Activated CD4-positive, alpha-beta T cell treated with anti-CD3 and anti-CD28 coated beads, Interleukin-2, Interleukin-4, amounts not matched to agents 100 ng/mL and 50 ng/mL, durations not matched to agents 16 hours and 8 hours (primary cell): ENCODE results near the gene RPS13.
"Not testable (repeated sequence)": the region's sequence is repeated elsewhere in the genome, so short reads cannot be mapped to it uniquely, and the experiment has no call there.

Experiments used
- DNase-seq: peaks from one replicate; pipeline ENCODE4 v3.0.0-alpha.2; 2020; ENCODE audit warnings: low spot score

The RPS13 gene

DNA sequence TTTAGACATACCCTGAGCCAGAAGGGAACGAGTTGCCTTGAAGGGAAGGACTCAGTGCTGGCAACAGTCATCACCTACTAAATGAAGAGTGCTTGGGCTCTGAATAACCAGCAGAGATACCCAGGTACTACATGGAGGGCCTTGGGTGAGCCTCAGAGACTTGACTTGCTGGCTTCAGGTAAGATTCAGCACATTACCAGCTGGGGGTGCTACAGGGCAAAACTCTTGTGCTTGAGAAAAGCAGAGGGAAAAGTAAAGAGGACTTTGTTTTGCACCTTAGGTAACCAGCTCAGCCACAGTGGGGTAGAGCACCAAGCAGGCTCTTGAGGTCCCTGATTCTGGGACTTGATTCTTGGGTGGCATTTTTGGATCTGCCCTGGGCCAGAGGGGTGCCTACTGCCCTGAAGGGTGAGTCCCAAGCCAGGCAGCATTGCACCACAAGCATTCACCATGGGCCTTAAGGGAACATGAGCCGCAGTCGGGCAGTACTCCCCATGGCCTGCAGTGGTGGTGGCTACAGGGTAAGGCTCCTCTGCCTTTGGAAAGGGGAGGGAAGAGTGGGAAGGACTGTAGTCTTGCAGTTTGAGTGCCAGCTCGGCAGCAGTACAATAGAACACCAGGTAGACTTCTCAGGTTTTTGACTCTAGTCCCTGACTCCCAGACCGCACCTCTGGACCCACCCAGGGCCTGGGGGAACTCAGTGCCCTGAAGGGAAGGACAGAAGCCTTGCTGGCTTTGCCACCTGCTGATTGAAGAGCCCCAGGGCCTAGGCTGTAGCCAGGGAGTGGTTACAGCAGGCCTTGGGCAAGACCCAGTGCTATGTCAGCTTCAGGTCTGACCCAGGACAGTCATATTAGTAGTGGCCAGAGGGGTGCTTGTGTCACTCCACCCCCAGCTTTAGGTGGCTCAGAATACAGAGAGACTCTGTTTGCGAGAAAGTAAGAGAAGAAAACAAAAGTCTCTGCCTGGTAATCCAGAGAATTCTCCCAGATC lies 40.5 kb downstream of the RPS13 start:
- no peak for DNase-seq

DNA sequence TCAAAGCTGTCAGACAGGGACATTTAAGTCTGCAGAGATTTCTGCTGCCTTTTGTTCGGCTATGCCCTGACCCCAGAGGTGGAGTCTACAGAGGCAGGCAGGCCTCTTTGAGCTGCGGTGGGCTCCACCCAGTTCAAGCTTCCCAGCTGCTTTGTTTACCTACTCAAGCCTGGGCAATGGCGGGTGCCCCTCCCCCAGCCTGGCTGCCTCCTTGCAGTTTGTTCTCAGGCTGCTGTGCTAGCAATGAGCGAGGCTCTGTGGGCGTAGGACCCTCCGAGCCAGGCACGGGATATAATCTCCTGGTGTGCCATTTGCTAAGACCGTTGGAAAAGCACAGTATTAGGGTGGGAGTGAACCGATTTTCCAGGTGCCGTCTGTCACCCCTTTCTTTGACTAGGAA lies 43.4 kb downstream of the RPS13 start:
- not testable (repeated sequence) for DNase-seq

DNA sequence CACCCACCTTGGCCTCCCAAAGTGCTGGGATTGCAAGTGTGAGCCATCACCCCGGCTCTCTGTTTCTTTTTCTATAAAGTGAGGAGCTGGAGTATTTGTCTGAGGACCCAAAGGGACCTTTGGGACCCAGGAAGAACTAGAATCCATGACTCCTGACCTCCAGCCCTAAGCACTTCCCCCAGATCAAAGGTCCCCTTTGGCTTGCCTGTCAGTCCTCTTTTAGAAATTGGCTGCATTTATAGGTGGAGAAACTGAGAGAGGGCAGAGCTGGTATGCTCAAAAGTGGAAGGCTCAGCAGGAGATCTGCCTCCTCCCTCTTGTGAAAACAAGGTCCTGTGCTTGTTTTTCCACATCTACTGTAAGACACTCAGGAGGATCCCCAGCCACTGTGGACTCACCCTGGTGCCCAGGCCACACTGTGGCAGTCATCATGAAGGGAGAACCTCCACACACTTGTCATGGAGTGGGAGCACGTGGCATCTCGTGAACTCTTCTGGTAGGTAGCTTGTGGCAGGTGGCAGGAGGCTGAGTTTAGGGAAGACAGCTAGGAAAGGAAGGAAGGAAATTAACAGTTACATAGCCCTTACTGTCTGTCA lies 50.9 kb downstream of the RPS13 start:
- no peak for DNase-seq

DNA sequence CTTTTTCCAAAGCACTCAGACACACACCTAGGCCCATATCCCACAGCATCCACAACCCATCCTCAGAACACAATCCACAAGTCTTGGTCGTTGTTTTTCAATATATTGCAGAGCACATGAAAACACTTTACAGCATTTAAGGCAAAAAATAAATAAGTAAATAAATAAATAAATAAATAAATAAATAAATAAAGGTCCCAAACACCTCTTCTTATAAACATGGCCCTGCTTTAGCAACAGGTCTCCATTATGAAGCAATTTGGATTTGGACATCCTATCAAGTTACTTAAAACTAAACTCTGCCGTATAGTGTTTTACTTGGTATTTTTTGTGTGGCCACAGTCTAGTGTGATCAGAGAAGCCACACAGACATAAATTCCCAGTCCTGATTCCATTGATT lies 52.5 kb downstream of the RPS13 start:
- DNase-seq: no peak
